Measurements from ENCODE around the gene CNPY3. TPM values are rescaled to one million over a fixed set of nuclear protein-coding genes. Genes with fewer than 3 reads are reported as not detected.
"Not testable (repeated sequence)": the region's sequence is repeated elsewhere in the genome, so short reads cannot be mapped to it uniquely, and the experiment has no call there.

The CNPY3 gene
- total RNA-seq: 10 to 100 TPM; 53.1 to 55.8 TPM
- 122 TPM for polyA plus RNA-seq

DNA sequence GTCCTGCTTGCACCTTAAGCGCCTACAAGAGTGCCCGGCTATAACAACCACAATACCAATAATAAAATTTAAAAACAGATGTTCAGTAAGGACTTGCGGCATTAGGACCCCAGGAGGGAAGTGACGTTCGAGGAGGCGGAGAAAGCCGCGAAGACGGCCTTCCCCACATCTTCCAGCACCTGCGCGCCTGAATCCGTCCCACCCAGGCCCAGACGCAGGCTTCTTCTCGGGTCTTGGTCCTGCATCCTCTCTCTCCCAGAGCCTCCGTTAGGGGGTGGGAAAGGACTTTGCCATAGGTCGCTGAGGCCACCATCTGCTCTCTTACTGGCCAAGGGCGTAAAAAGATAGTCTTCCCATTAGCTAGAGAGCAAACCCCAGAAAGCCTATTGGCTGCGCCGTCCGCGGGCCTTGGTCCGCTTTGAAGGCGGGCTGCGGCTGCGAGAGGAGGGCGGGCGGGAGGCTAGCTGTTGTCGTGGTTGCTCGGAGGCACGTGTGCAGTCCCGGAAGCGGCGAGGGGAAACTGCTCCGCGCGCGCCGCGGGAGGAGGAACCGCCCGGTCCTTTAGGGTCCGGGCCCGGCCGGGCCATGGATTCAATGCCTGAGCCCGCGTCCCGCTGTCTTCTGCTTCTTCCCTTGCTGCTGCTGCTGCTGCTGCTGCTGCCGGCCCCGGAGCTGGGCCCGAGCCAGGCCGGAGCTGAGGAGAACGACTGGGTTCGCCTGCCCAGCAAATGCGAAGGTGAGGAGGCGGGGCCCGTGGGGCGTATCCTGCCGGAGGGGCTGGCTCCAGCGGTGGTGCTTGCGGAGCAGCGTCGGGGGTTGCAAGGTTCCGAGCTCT, at the start of gene CNPY3:
CNPY3 (plus strand) TSS at position 495 of the 835 bp plus-strand sequence; CDS start at position 586, 91 bp downstream.
- DNase-seq: peak; percentile 90 to 97 (median 95)
- peaks cover 1% of the 10 kb centered on the region for H3K36me3 ChIP-seq (ENCODE audit: insufficient read depth, low read length)
- H3K27me3 Mint-ChIP-seq: peaks cover 0 to 2% of the 10 kb centered on the region in 2 donors
- peak within 1 kb of the TSS; percentile 78 for H3K4me3 ChIP-seq (ENCODE audit: low read length)
- no peaks in the 10 kb centered on the region for H3K27me3 ChIP-seq (ENCODE audit: insufficient read depth, low read length, poor library complexity, severe bottlenecking)
- peak within 1 kb of the TSS; percentile 97 to 100 (median 99) for H3K4me3 Mint-ChIP-seq
- POLR2A ChIA-PET: interaction anchor here (0.5 to 2.9 kb wide), 32 partner anchors 14 to 1142 kb away, joined by 3 to 50 read pairs (median 6); partner anchors contain the start of genes BICRAL, CUL7, DNPH1 and KLC4
- H3K27ac ChIP-seq (ENCODE audit: low read depth, low read length): peak within 1 kb of the TSS; percentile 91
- peaks cover 0 to 41% (median 5%) of the 10 kb centered on the region in 3 donors for H3K36me3 Mint-ChIP-seq
- peaks cover 46 to 51% (median 50%) of the 10 kb centered on the region in 3 donors for H3K4me1 Mint-ChIP-seq
- no peaks in the 10 kb centered on the region for H3K9me3 ChIP-seq (ENCODE audit: low read length)
- peak within 1 kb of the TSS; percentile 97 to 100 (median 99) for H3K27ac Mint-ChIP-seq
- peaks cover 45% of the 10 kb centered on the region for H3K4me1 ChIP-seq (ENCODE audit: insufficient read depth, low read length)
- no peaks in the 10 kb centered on the region for H3K9me3 Mint-ChIP-seq
- CTCF ChIA-PET: interaction anchor here (0.6 to 3.6 kb wide), 15 partner anchors 8 to 440 kb away, joined by 3 to 21 read pairs (median 3); partner anchors contain the start of genes KLHDC3, PEX6, PPP2R5D and PTCRA

DNA sequence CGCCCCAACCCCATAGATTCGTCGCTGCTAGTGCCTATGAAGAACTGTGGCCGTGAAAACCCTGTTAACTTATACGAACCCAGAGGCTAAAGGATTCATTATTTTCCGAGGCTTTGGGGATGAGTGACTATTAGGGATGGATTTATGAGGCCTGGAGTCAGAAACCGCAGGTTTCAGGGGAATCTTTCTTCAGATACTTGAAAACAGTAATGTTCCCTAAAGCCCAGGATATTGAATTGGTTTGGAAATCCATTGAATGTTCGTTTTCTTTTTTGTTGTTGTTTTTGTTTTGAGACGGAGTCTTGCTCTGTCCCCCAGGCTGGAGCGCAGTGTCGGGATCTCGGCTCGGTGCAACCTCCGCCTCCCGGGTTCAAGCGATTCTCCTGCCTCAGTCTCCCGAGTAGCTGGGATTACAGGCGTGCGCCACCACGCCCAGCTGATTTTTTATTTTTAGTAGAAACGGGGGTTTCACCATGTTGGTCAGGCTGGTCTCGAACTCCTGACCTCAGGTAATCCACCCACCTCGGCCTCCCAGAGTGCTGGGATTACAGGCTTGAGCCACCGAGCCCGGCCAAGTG, 49.0 kb upstream of the CNPY3 start:
- Mint-ChIP-seq H3K27ac (peak overlapping the region; percentile 89 to 100 (median 99)), H3K4me3 (peak overlapping the region; percentile 91 to 99 (median 99)), H3K4me1 (peaks cover 24 to 33% (median 33%) of the 10 kb centered on the region in 3 donors), H3K36me3 (peaks cover 5 to 49% (median 15%) of the 10 kb centered on the region in 3 donors)
- not testable (repeated sequence) for H3K27me3 ChIP-seq (ENCODE audit: insufficient read depth, low read length, poor library complexity, severe bottlenecking); H3K9me3 Mint-ChIP-seq; H3K9me3 ChIP-seq (ENCODE audit: low read length); H3K27me3 Mint-ChIP-seq; DNase-seq
- Histone ChIP-seq H3K36me3 (ENCODE audit: insufficient read depth, low read length) (peaks cover 21% of the 10 kb centered on the region), H3K4me3 (ENCODE audit: low read length) (peak overlapping the region; percentile 94), H3K4me1 (ENCODE audit: insufficient read depth, low read length) (peaks cover 12% of the 10 kb centered on the region), H3K27ac (ENCODE audit: low read depth, low read length) (peak overlapping the region; percentile 96)
- ChIA-PET CTCF (interaction anchor here (1.1 to 4.0 kb wide), 13 partner anchors 10 to 218 kb away, joined by 3 to 43 read pairs (median 6); partner anchors contain the start of genes BICRAL, CNPY3 and TBCC), POLR2A (interaction anchor here (1.2 to 3.1 kb wide), 9 partner anchors 11 to 219 kb away, joined by 3 to 40 read pairs (median 16); partner anchors contain the start of genes BICRAL, CNPY3 and TBCC)

DNA sequence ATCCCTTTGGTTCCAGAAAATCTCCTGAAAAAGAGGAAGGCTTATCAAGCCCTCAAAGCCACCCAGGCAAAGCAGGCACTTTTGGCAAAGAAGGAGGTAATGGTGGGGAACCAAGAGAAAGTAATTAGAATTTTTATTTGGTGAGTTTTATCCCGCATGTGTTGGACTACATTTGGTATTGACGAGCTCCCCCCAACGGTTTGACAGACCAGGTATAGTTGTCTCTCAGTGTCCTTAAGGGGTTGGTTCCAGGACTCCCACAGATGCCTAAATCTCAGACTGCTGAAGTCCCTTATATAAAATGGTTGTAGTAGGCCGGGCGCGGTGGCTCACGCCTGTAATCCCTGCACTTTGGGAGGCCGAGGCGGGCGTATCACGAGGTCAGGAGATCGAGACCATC, 48.4 kb upstream of the CNPY3 start:
- CTCF ChIA-PET: interaction anchor here (1.3 to 3.0 kb wide), 3 partner anchors 10 to 135 kb away, joined by 3 to 14 read pairs (median 11); partner anchors contain the start of gene TBCC
- H3K27ac ChIP-seq (ENCODE audit: low read depth, low read length): peak overlapping the region; percentile 96

DNA sequence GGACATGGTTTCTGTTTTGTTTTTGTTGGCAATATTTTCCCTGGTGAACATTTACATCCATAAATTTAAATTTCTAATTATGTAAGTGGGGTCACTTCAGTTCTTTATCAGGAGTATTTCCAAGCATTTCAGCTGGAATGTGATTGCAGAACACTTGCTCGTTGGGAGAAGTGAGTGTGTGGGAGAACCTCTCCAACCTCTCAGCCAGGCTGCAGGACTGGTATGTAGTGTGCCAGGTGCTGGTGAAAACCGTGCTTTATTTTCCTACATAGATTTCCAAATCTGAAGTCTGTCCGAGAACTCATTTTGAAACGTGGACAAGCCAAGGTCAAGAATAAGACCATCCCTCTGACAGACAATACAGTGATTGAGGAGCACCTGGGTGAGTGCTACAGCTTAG, 43.6 kb upstream of the CNPY3 start:
- peaks cover 11% of the 10 kb centered on the region for H3K4me1 ChIP-seq (ENCODE audit: insufficient read depth, low read length)
- no peak overlapping the region for H3K4me3 ChIP-seq (ENCODE audit: low read length)
- no peaks in the 10 kb centered on the region for H3K9me3 Mint-ChIP-seq
- DNase-seq: no peak
- no peaks in the 10 kb centered on the region for H3K27me3 Mint-ChIP-seq
- ChIA-PET CTCF (interaction anchor here (1.4 kb wide), 1 partner anchor 224 kb away, joined by 3 read pairs; no protein-coding TSS in a partner anchor), POLR2A (no interaction called here)
- no peaks in the 10 kb centered on the region for H3K9me3 ChIP-seq (ENCODE audit: low read length)
- H3K4me3 Mint-ChIP-seq: peak overlapping the region in 1 of 7 donors; percentile 38
- no peak overlapping the region for H3K27ac ChIP-seq (ENCODE audit: low read depth, low read length)
- H3K27me3 ChIP-seq (ENCODE audit: insufficient read depth, low read length, poor library complexity, severe bottlenecking): no peaks in the 10 kb centered on the region
- peaks cover 17 to 34% (median 30%) of the 10 kb centered on the region in 3 donors for H3K4me1 Mint-ChIP-seq
- peaks cover 5 to 72% (median 21%) of the 10 kb centered on the region in 3 donors for H3K36me3 Mint-ChIP-seq
- H3K27ac Mint-ChIP-seq: peak overlapping the region in 3 of 8 donors; percentile 17 to 82 (median 21)
- peaks cover 30% of the 10 kb centered on the region for H3K36me3 ChIP-seq (ENCODE audit: insufficient read depth, low read length)

More for the DNA sequence above, 48.4 kb upstream of the CNPY3 start:
- not testable (repeated sequence) for H3K27me3 Mint-ChIP-seq; H3K9me3 ChIP-seq (ENCODE audit: low read length); H3K27me3 ChIP-seq (ENCODE audit: insufficient read depth, low read length, poor library complexity, severe bottlenecking); H3K9me3 Mint-ChIP-seq; DNase-seq
- peaks cover 12% of the 10 kb centered on the region for H3K4me1 ChIP-seq (ENCODE audit: insufficient read depth, low read length)
- H3K27ac Mint-ChIP-seq: peak overlapping the region; percentile 89 to 100 (median 99)
- H3K4me3 Mint-ChIP-seq: peak overlapping the region; percentile 91 to 99 (median 99)
- peak overlapping the region; percentile 94 for H3K4me3 ChIP-seq (ENCODE audit: low read length)
- peaks cover 26% of the 10 kb centered on the region for H3K36me3 ChIP-seq (ENCODE audit: insufficient read depth, low read length)
- peaks cover 24 to 33% (median 33%) of the 10 kb centered on the region in 3 donors for H3K4me1 Mint-ChIP-seq
- POLR2A ChIA-PET: interaction anchor here (2.1 to 3.1 kb wide), 3 partner anchors 10 to 109 kb away, joined by 18 to 40 read pairs (median 28); partner anchors contain the start of gene BICRAL
- H3K36me3 Mint-ChIP-seq: peaks cover 5 to 55% (median 16%) of the 10 kb centered on the region in 3 donors

DNA sequence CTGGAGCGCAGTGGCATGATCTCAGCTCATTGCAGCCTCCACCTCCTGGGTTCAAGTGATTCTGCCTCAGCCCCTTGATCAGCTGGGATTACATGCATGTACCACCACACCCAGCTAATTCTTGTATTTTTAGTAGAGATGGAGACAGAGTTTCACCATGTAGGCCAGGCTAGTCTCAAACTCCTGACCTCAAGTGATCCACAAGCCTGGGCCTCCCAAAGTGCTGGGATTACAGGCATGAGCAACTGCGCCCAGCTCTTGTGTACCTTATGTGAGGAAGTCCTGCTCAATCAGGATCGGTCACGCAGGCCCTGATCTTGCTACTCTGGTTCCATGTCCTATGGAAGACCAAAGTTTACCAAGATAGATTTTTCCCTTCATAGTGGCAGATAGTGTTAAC, 41.1 kb upstream of the CNPY3 start:
- CTCF ChIA-PET, POLR2A ChIA-PET: not testable (repeated sequence)
- peaks cover 17 to 31% (median 28%) of the 10 kb centered on the region in 3 donors for H3K4me1 Mint-ChIP-seq

DNA sequence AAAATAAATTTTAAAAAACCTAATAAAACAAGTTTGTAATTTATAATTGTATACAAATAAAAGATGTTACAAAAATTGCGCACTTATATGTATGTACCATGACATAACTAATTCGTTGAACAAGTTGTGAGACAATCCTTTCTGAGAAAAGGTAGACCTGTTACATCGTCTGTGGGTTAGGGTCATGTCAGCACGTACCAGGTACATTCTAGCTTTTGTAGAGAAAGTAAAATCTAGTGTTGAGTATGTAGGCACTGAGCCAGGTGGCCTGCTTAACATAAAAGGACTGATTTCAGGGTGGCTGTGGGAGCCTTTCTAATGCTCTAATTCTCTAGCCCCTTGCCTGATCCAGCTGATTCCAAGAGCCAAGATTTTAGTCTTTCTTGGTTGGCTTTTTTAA, 39.5 kb upstream of the CNPY3 start:
- ChIA-PET POLR2A (interaction anchor here (1.2 to 3.6 kb wide), 2 partner anchors 10 to 85 kb away, joined by 3 to 28 read pairs; partner anchors contain the start of gene RPL7L1), CTCF (interaction anchor here (1.6 to 2.5 kb wide), 2 partner anchors 8 to 228 kb away, joined by 7 to 11 read pairs; no protein-coding TSS in a partner anchor)
- Mint-ChIP-seq H3K27ac (peak overlapping the region; percentile 81 to 98 (median 96)), H3K4me1 (peaks cover 13 to 23% (median 20%) of the 10 kb centered on the region in 3 donors), H3K9me3 (no peaks in the 10 kb centered on the region), H3K4me3 (peak overlapping the region; percentile 94 to 100 (median 99)), H3K36me3 (peaks cover 0 to 48% (median 6%) of the 10 kb centered on the region in 3 donors), H3K27me3 (no peaks in the 10 kb centered on the region)
- Histone ChIP-seq H3K4me1 (ENCODE audit: insufficient read depth, low read length) (peaks cover 16% of the 10 kb centered on the region), H3K27me3 (ENCODE audit: insufficient read depth, low read length, poor library complexity, severe bottlenecking) (no peaks in the 10 kb centered on the region), H3K36me3 (ENCODE audit: insufficient read depth, low read length) (peaks cover 13% of the 10 kb centered on the region), H3K4me3 (ENCODE audit: low read length) (peak overlapping the region; percentile 99), H3K9me3 (ENCODE audit: low read length) (no peaks in the 10 kb centered on the region), H3K27ac (ENCODE audit: low read depth, low read length) (peak overlapping the region; percentile 85)
- no peak for DNase-seq

More for the DNA sequence above, 41.1 kb upstream of the CNPY3 start:
- H3K27me3 Mint-ChIP-seq; H3K27me3 ChIP-seq (ENCODE audit: insufficient read depth, low read length, poor library complexity, severe bottlenecking); H3K9me3 ChIP-seq (ENCODE audit: low read length); H3K9me3 Mint-ChIP-seq; H3K27ac ChIP-seq (ENCODE audit: low read depth, low read length); DNase-seq; H3K4me3 ChIP-seq (ENCODE audit: low read length): not testable (repeated sequence)
- Histone ChIP-seq H3K36me3 (ENCODE audit: insufficient read depth, low read length) (peaks cover 29% of the 10 kb centered on the region), H3K4me1 (ENCODE audit: insufficient read depth, low read length) (peaks cover 16% of the 10 kb centered on the region)
- Mint-ChIP-seq H3K4me3 (peak overlapping the region in 2 of 7 donors; percentile 50 to 61), H3K36me3 (peaks cover 5 to 64% (median 18%) of the 10 kb centered on the region in 3 donors), H3K27ac (peak overlapping the region in 1 of 8 donors; percentile 82)

Measured in CD8-positive, alpha-beta memory T cell (primary cell).